Measurements from ENCODE around the gene DNASE2B.

DNASE2B gene

DNA sequence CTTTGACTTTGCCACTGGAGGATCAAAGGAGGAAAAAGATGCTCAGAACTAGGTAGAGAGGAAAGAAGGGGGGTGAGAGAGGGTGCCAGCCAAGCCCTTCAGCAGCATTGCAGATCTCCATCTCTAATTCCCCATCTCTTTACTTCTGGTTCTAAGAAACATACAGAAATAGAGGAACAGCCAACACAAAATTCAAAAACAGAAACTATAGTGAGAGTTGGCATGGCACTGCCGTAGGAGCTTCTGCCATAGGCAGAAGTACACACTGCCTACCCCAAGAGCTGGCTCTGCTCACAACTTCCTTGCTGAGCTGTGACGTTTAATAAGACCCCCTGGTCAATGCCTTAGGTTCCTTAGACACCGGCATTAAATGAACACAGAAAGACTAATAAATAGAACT lies 54.2 kb downstream of the DNASE2B start:
- no peak overlapping the region for H3K4me3 ChIP-seq (ENCODE audit: low read depth, low read length)
- TF ChIP-seq, protein P1, sequence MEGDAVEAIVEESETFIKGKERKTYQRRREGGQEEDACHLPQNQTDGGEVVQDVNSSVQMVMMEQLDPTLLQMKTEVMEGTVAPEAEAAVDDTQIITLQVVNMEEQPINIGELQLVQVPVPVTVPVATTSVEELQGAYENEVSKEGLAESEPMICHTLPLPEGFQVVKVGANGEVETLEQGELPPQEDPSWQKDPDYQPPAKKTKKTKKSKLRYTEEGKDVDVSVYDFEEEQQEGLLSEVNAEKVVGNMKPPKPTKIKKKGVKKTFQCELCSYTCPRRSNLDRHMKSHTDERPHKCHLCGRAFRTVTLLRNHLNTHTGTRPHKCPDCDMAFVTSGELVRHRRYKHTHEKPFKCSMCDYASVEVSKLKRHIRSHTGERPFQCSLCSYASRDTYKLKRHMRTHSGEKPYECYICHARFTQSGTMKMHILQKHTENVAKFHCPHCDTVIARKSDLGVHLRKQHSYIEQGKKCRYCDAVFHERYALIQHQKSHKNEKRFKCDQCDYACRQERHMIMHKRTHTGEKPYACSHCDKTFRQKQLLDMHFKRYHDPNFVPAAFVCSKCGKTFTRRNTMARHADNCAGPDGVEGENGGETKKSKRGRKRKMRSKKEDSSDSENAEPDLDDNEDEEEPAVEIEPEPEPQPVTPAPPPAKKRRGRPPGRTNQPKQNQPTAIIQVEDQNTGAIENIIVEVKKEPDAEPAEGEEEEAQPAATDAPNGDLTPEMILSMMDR (IDR thresholded peaks at IDR 0.05; ENCODE audit: insufficient read depth, low read depth, low read length, missing control alignments), result no peak
- no peak for DNase-seq (ENCODE audit: low read depth)

- no peak for DNase-seq (ENCODE audit: low read depth)
- TF ChIP-seq, protein P1 (IDR thresholded peaks at IDR 0.05; ENCODE audit: insufficient read depth, low read depth, low read length, missing control alignments), result no peak
- no peak overlapping the region for H3K4me3 ChIP-seq (ENCODE audit: low read depth, low read length)
Measured at GRCh38 chr1:84462118-84462517, 63.8 kb downstream of the DNASE2B start.
